GM12873 (cell line): Measurements from ENCODE around the gene ORC1.

Experiments
- TF ChIP-seq, protein P1 (sequence below): IDR thresholded peaks from 2 replicates; pipeline ENCODE4 v1.5.1; 2012; ENCODE audit warnings: low read depth, mild to moderate bottlenecking, moderate library complexity, low read length, control low read depth; ENCODE audit not compliant: insufficient read depth; ENCODE audit errors: missing control alignments

Gene ORC1

DNA sequence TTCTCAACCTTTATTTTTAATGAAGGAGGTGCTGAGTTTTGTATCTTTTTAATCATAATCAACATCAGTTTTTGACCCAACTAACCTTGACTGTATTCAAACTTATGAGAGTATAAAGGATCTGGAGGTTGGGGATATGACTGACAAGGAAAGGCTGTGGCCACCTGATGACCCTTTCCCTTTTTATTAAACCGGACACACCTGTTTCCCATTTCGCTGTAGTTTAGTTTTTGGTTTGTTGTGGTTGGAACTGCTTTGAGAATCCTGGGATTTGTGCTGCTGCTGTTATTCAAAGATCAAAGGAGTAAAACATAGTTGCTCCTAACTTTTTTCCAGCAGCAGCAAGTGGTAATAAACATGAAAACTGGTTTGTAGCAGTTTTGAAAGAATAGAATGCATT, 12.6 kb upstream of the ORC1 start:
- TF ChIP-seq, protein P1, sequence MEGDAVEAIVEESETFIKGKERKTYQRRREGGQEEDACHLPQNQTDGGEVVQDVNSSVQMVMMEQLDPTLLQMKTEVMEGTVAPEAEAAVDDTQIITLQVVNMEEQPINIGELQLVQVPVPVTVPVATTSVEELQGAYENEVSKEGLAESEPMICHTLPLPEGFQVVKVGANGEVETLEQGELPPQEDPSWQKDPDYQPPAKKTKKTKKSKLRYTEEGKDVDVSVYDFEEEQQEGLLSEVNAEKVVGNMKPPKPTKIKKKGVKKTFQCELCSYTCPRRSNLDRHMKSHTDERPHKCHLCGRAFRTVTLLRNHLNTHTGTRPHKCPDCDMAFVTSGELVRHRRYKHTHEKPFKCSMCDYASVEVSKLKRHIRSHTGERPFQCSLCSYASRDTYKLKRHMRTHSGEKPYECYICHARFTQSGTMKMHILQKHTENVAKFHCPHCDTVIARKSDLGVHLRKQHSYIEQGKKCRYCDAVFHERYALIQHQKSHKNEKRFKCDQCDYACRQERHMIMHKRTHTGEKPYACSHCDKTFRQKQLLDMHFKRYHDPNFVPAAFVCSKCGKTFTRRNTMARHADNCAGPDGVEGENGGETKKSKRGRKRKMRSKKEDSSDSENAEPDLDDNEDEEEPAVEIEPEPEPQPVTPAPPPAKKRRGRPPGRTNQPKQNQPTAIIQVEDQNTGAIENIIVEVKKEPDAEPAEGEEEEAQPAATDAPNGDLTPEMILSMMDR, result no peak

DNA sequence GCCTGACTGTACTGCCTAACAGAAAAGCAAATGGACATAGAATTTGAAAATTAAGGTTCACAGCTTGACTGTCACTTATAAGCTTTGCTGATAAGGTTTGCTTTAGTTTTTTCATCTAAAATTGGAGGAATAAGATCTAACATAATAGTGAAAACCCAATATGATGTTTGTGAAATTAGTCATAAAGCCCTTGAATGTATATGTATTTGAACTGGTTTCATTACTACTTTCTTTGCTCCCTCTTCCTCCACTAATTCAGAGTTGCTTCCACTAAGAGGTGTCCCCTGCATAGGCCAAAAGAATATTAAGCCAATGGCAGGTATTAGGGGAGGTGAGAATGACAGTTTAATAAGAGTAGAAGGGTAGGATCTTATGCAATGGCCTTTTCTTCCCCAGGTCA, 10.7 kb upstream of the ORC1 start:
- TF ChIP-seq, protein P1, result no peak

DNA sequence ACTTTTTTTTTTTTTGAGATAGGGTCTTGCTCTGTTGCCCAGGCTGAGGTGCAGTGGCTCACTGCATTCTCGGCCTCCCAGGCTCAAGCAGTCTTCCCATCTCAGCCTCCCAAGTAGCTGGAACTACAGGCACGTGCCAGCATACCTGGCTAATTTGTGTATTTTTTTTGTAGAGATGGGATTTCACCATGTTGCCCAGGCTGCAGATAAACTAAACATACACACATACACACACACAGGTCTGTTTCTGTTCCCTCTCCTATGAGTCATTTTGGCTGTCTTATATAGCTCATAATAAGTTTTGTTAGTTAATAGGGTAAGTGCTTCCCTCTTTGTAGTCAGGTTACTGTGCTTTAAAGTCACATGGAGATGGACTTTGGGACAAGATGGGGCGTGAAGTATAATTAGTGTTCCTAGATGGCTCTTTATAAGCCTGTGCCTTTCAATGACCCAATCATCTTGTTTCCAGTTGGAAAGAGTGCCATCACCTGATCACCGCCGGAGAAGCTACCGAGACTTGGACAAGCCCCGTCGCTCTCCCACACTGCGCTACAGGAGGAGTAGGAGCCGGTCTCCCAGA, 9.3 kb upstream of the ORC1 start:
- TF ChIP-seq, protein P1, result no peak

DNA sequence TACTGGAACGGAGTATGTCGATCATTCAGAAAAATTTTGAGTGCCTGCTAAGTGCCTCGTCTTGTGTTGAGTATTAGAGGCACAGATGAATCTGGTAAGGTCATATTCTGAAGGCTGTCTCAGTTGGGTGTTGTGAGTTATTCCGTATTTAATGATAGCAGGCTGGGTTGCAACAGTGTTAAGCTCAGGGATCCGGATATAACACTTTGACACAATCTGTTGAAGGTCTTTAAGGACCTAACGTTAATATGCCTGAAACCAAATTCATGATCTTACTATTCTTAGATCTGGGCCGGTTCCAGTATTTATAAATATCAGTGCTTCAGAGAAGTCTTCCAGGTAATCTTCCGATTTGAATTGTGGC, 734 bp upstream of the ORC1 start:
- TF ChIP-seq, protein P1, result no peak

DNA sequence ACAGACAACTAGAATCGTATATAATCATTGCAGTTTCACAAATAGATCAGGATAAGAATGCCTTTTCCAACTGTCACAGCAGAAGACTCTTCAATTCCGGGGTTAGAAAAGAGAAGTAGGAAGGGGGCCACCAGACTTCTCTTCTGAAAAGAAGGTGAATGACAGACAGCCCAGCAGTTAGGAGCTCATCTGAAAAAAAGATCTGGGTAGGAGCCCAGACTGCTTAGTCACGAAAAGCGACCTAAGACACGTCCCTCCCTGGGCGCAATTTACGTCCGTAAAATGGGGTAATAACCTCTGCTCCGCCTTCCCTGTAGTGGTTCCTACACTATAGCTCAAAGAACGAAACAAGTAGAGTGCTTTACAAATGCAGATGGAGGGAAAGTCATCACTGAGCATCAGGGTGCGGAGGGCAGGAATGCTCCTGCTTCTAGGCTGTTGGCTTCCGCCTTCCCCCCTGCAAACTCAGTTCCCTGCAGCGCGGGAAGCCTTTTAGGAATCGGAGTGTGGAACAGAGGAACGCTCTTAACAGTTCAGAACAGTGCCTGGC, 582 bp downstream of the ORC1 start:
- TF ChIP-seq, protein P1, result no peak

DNA sequence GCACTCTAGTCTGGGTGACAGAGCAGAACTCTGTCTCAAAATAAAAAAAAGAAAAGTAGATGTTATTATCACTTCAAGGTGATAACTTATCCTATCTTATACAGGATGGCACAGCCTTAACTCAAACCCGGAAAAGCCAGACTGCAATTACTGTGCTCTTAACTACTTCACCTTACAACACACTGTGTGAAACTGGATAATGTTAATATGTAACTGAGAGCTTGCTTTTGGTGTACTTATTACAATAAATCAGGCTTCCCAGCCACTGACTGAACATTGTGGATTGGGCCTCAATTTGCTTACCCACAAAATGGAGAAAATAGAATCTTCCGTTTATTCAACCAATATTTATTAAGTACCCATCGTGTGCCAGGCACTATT, 1.4 kb downstream of the ORC1 start:
- TF ChIP-seq, protein P1, result no peak

DNA sequence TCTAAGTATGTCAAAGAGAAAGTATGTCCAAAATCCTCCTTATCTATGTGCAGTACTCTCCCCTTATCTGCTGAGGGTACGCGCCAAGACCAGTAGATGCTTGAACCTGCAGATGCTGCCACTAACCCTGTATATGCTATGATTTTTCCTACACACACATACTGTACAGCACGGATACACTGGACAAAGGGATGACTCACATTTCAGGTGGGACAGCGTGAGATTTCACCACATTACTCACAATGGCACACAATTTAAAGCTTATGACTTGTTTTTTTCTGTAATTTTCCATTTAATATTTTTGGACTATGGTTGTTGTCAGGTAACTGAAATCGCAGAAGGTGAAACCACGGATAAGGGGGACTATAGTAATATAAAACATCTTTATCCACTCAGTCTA, 4.1 kb downstream of the ORC1 start:
- TF ChIP-seq, protein P1, result no peak
